SKM-1 (cell line): ENCODE results near the gene KCTD20.
"Not testable (repeated sequence)": the region's sequence is repeated elsewhere in the genome, so short reads cannot be mapped to it uniquely, and the experiment has no call there.

Source experiments
- DNase-seq: peaks from one replicate; lab custom pipeline; 2025; ENCODE audit not compliant: unreplicated experiment; lab: John Stamatoyannopoulos, UW

KCTD20 gene

DNA sequence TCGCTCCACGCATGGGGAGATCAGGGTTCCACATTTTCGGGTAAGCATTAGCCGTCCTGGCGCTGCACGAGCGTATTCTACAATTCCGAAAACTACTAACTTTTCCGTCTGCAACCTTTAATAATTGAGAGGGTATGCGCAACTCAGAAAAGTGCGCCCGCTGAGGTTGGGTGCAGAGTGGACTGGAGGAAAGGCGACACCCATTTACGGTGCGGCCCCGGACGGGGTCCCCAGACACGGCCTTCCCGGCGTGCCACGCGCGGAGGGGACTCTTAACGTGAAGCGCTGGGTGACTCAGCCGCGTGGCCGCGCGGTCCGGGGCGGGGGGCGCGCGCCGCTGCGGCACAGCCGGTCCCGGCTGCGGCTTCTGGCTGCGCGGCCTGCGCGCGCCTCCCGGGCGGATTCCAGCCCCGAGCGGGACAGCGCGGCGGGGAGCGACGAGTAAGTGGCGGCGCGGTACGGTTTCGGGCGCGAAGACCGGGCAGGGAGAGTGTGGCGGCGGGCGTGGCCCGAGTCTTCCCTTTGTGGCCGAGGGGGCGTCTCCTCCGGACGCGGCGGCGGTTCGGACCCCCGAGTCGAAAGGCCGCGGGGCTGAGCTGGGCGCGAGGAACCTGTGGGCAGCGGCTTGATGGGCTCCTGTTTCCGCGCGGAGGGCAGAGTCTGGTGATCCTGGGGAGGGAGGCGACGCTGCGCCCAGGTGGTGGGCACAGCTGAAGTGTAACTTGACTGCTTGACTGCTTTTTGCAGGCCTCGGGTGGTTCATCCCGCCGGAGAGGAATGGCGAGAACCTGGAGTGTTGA is at the start of gene KCTD20, which contains the start of gene PXT1:
TSS of gene KCTD20 (plus strand) at position 330 of the 800 bp plus-strand sequence. CDS start 27,098 bp downstream, outside the sequence.
TSS of gene PXT1 (minus strand) at position 184 of the 800 bp plus-strand sequence. CDS start 16,772 bp downstream, outside the sequence.
- peak; percentile 62 for DNase-seq

DNA sequence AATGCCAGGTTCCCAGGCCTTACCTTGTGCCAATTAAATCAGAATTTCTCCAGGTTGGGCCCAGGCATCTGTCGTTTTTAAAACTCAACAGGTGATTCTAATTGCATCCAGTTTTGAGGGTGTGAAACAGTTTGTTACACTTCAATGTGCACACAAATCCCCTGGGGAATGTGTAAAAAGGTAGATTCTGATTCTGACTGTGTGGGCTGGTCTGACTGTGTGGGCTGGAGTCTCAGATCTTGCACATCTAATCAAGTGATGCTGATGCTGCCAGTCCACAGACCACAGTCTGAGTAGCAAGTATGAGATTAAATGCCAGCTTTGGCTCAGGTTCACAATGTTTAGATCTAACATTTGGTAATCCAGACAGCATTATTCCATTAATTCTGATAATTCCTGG is 42.8 kb upstream of the KCTD20 start:
- no peak for DNase-seq

DNA sequence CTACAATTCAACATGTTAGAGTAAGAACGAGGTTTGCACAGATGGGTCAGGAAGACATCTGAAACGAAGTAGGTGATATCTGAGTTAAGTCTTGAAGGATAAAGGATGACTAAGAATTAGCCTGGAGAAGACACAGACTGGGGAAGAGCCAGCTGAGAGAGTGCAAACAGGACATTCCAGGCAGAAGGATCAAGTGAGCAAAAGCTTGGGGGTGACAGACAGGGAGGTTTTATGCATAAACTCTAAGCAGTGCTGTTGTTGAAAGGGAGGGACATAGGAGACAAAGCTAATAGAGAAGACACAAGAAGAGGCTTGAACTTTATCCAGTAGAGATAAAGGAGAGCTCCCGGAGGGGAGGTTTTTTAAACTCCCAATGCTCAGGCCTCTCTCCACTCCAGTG is 40.3 kb upstream of the KCTD20 start:
- no peak for DNase-seq

DNA sequence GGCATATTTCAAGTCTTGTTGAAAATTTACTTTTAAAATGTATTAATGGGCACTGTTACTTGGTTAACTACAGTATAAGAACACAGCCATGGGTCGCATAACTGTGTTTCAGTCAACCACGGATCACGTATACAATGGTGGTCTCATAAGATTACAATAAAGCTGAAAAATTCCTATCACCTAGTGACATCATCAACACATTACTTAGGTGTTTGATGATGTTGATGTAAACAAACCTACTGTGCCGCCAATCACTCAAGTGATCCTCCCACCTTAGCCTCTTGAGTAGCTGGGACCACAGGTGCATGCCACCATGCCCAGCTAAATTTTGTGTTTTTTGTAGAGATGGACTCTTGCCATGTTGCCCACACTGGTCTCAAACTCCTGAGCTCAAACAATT is 38.6 kb upstream of the KCTD20 start:
- DNase-seq: no peak

GRCh38 chr6:36409718-36410117 is 33.1 kb upstream of the KCTD20 start:
- not testable (repeated sequence) for DNase-seq

DNA sequence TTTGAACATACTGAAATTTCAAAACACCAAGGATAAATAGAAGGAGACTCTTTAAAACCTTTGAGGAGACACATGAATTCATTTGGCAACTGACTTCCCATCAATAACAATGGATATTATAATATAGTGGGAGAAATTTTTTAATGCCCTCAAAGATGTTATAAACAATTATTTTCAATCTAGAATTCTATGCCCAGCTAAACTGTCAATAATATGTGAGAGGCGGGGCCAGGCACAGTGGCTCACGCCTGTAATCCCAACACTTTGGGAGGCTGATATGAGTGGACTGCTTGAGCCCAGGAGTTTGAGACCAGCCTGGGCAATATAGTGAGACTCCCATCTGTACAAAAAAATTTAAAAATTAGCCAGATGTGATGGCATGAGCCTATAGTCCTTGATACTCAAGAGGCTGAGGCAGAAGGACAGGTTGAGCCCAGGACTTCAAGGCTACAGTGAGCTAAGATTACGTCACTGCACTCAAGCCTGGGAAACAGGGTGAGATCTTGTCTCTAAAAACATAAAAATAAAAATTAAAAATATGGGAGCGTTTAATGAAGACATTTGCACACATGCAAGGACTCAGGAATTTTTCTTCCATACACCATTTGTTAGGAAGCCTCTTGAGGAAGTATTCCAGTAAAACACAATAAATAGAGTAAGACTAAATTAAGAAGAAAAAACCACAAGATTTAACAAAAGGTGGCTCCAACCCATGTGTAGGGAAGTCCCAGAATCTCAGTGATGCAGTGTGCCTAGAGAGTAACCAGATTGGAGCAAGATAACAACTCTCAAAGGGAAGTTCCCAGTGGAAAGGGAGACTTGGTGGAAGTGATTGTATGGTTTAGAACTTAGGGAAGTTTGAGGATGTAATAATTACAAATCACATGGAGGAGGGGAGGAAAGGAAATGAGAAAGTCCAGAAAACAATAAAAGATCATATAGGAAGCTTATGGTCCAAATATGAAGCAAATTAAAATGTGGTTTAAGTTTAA is 29.0 kb upstream of the KCTD20 start:
- no peak for DNase-seq

- no peak for DNase-seq
Measured at GRCh38 chr6:36414481-36414880, 28.3 kb upstream of the KCTD20 start.

DNA sequence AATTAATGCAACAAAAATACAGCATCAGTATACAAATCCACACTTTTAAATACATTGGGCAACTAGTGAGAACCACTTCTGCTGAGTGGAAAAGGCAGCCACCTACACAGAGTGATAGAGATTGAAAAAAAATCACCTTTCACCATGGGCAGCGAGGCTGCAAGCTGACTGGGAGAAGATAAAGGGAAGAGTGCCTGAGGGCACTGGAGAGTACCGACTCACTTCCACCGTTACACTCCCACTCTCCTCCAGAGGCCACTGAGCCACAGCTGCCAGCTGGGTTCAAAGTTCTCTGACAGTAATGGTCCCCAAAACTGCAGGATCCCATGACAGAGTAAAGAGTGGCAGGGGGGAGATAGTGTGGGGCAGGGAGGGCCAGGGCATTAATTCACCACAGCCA is 24.2 kb upstream of the KCTD20 start:
- no peak for DNase-seq

DNA sequence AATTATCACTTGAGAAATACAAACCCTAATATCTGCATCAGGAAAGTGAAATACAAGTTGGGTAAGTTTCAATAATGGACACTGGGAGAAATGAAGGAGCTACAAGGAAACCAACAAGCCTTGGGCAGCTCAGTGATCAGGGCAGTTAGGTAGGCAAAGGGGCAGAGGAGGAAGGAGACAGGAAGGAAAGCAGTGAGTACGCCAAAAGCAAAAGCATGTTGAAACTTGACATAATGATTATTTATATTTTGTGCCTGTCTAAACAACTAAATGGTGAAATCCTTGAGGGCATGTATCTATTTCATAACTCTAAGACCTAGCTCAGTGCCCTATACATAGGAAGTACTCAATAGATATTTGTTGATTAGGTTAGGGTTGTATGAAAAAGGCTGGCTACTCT is 23.5 kb upstream of the KCTD20 start:
- no peak for DNase-seq

GRCh38 chr6:36422714-36423100 is 20.1 kb upstream of the KCTD20 start:
- DNase-seq: no peak

- peak; percentile 97 for DNase-seq
Measured at GRCh38 chr6:36423101-36423824, 19.5 kb upstream of the KCTD20 start.

- no peak for DNase-seq
Measured at GRCh38 chr6:36426622-36427021, 16.2 kb upstream of the KCTD20 start.

GRCh38 chr6:36428911-36429310 is 13.9 kb upstream of the KCTD20 start:
- no peak for DNase-seq

- no peak for DNase-seq
Measured at GRCh38 chr6:36430351-36430750, 12.4 kb upstream of the KCTD20 start.

DNA sequence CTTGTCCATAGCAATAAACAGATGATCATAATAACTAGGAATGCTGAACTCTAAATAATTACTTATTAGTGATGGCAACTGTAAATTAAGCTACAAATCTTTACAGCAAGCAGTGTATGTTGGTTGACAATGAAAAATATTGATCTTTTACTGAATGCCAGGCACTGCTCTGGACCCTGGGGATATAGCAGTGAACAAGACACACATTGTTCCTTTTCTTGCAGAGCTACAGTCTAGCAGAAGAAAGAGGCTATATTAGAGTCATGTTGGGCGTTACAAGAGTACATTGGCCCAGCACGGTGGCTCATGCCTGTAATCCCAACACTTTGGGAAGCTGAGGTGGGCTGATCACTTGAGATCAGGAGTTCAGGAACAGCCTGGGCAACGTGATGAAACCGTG is 11.6 kb upstream of the KCTD20 start:
- DNase-seq: no peak

- DNase-seq: no peak
Measured at GRCh38 chr6:36432151-36432671, 10.6 kb upstream of the KCTD20 start.

GRCh38 chr6:36436466-36436865 is 6.3 kb upstream of the KCTD20 start:
- no peak for DNase-seq

DNA sequence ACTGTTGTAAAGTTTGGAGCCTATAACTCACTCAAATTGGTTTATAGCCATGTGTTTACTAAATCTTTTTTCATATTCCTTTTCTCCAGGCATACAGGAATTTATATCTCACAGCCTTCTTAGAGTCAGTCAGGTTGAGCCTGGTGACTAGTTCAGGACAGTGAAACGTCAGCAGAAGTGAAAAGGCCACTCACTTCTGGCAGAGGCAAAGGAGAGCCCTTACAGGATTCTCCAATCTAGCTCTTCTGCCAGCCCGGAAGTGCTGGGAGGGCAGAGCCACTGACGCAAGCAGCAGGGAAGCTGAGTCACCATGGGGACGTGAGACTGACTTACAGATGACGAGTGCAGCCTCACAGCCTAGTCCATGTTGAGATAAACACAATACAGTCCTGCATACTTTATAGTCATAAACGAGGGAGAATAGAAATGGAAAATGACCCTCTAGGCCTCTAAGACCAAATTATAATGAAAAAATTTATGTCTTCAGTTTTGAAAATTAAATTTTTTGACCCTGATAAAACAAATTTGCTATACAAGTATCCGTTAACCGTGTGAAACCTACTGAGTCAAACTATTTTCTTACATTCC is 1.4 kb upstream of the KCTD20 start:
- DNase-seq: peak; percentile 93

DNA sequence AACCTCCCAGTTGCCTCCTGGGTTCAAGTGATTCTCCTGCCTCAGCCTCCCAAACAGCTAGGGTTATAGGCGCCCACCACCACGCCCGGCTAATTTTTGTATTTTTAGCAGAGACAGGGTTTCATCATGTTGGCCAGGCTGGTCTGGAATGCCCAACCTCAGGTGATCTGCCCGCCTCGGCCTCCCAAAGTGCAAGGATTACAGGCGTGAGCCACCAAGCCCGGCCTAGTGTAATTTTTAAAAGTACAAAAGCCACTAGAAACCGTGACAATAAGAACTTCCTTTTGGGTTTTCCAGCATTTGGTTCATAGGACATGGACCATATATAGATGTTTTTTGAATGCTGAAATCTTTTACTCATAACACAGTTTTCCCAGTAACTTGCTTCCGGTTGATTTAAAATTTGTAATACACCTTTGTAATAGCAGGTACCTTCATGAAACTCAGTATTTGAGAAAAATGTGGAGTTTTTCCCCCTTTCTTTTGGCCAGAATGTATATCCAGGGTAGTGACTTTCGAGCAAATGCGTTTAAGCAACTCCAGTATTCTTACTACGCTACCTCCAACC is 613 bp upstream of the KCTD20 start:
- DNase-seq: no peak
